ENCODE results near the gene WDR86. TPM values are rescaled to one million over a fixed set of nuclear protein-coding genes. Genes with fewer than 3 reads are reported as not detected.

The WDR86 gene
- total RNA-seq, 2 donors from 2014 or later, result 8.5 TPM; not detected in 1

GRCh38 chr7:151340794-151341356, 69.0 kb downstream of the WDR86 start:
- no peak for DNase-seq (ENCODE audit: low spot score)
- peaks cover 10 to 20% of the 10 kb centered on the region in 2 donors for H3K4me1 ChIP-seq (ENCODE audit: control insufficient read depth in 1 of 2, low read depth in 2 of 2)
- H3K36me3 ChIP-seq, result peaks cover 4% of the 10 kb centered on the region
- H3K9me3 ChIP-seq, result no peaks in the 10 kb centered on the region
- peak; percentile 9 for ATAC-seq (ENCODE audit: insufficient number of reproducible peaks, low FRiP score, low read depth)
- TF ChIP-seq CTCF (IDR thresholded peaks at IDR 0.05), result no peak
- peak overlapping the region; percentile 91 for H3K4me3 ChIP-seq
- no peaks in the 10 kb centered on the region for H3K27me3 ChIP-seq (replicated peaks; ENCODE audit: insufficient read depth)
- peak overlapping the region; percentile 67 to 68 for H3K27ac ChIP-seq

GRCh38 chr7:151339651-151340382, 70.0 kb downstream of the WDR86 start:
- no peak for TF ChIP-seq CTCF (IDR thresholded peaks at IDR 0.05)
- Histone ChIP-seq H3K27me3 (replicated peaks; ENCODE audit: insufficient read depth) (no peaks in the 10 kb centered on the region), H3K9me3 (no peaks in the 10 kb centered on the region), H3K4me3 (no peak overlapping the region), H3K4me1 (ENCODE audit: control insufficient read depth in 1 of 2, low read depth in 2 of 2) (peaks cover 10 to 20% of the 10 kb centered on the region in 2 donors), H3K27ac (peak overlapping the region in 1 of 2 donors; percentile 13), H3K36me3 (no peaks in the 10 kb centered on the region)
- ATAC-seq (ENCODE audit: insufficient number of reproducible peaks, low FRiP score, low read depth) (no peak), DNase-seq (ENCODE audit: low spot score) (no peak)

GRCh38 chr7:151338809-151339208, 71.0 kb downstream of the WDR86 start:
- ATAC-seq (ENCODE audit: insufficient number of reproducible peaks, low FRiP score, low read depth) (no peak), DNase-seq (ENCODE audit: low spot score) (no peak)
- Histone ChIP-seq H3K9me3 (no peaks in the 10 kb centered on the region), H3K4me1 (ENCODE audit: control insufficient read depth in 1 of 2, low read depth in 2 of 2) (peaks cover 10 to 20% of the 10 kb centered on the region in 2 donors), H3K36me3 (no peaks in the 10 kb centered on the region), H3K27ac (no peak overlapping the region), H3K4me3 (no peak overlapping the region), H3K27me3 (replicated peaks; ENCODE audit: insufficient read depth) (no peaks in the 10 kb centered on the region)
- TF ChIP-seq CTCF (IDR thresholded peaks at IDR 0.05), result no peak

GRCh38 chr7:151337346-151337745, 72.5 kb downstream of the WDR86 start:
- ATAC-seq (ENCODE audit: insufficient number of reproducible peaks, low FRiP score, low read depth), result no peak
- Histone ChIP-seq H3K27me3 (replicated peaks; ENCODE audit: insufficient read depth) (no peaks in the 10 kb centered on the region), H3K9me3 (no peaks in the 10 kb centered on the region)

More at GRCh38 chr7:151337346-151337745, 72.5 kb downstream of the WDR86 start:
- H3K36me3 ChIP-seq, result no peaks in the 10 kb centered on the region
- no peak for TF ChIP-seq CTCF (IDR thresholded peaks at IDR 0.05)
- no peak for DNase-seq (ENCODE audit: low spot score)
- peaks cover under 1 to 6% of the 10 kb centered on the region in 2 donors for H3K4me1 ChIP-seq (ENCODE audit: control insufficient read depth in 1 of 2, low read depth in 2 of 2)
- H3K27ac ChIP-seq, result no peak overlapping the region
- no peak overlapping the region for H3K4me3 ChIP-seq
